HUES48 (cell line): ENCODE results near the gene GFRA3.
A peak's percentile ranks its signal among the peaks of the same experiment; 100 is the strongest.
"Not testable (repeated sequence)": the region's sequence is repeated elsewhere in the genome, so short reads cannot be mapped to it uniquely, and the experiment has no call there.

ENCODE experiments used
- H3K27ac ChIP-seq: one replicate; pipeline ENCODE4 v1.7.0; 2013; ENCODE audit warnings: low read depth, low read length, inconsistent platforms
- H3K27me3 ChIP-seq: 2 replicates; pipeline ENCODE4 v1.6.1; 2013; ENCODE audit warnings: mild to moderate bottlenecking, low read length; ENCODE audit not compliant: control insufficient read depth, insufficient read depth
- H3K36me3 ChIP-seq: 2 replicates; pipeline ENCODE4 v1.6.1; 2013; ENCODE audit warnings: low read length; ENCODE audit not compliant: control insufficient read depth, insufficient read depth
- H3K4me1 ChIP-seq: 2 replicates; pipeline ENCODE4 v1.6.1; 2013; ENCODE audit warnings: mild to moderate bottlenecking, low read length; ENCODE audit not compliant: control insufficient read depth, insufficient read depth
- H3K4me3 ChIP-seq: 2 replicates; pipeline ENCODE4 v1.5.1; 2013; ENCODE audit warnings: mild to moderate bottlenecking, low read depth, low read length
- H3K9ac ChIP-seq: 2 replicates; pipeline ENCODE4 v1.6.1; 2013; ENCODE audit warnings: mild to moderate bottlenecking, low read depth, low read length, moderate library complexity
- H3K9me3 ChIP-seq: 2 replicates; pipeline ENCODE4 v1.6.1; 2013; ENCODE audit warnings: low read length; ENCODE audit not compliant: control insufficient read depth, insufficient read depth

Gene GFRA3

GRCh38 chr5:138274189-138274853 is at the start of gene GFRA3:
Gene GFRA3 (minus strand): TSS chr5:138274621. CDS start chr5:138274424, 197 bp downstream.
- Histone ChIP-seq H3K27ac (no peak within 1 kb of the TSS), H3K4me1 (0 out of 2 replicates have a peak, but pooled peaks cover 11% of the 10 kb centered on the region), H3K27me3 (peaks cover 34% of the 10 kb centered on the region), H3K9ac (no peak within 1 kb of the TSS), H3K4me3 (peak within 1 kb of the TSS; percentile 55), H3K9me3 (no peaks in the 10 kb centered on the region), H3K36me3 (no peaks in the 10 kb centered on the region)

- not testable (repeated sequence) for H3K27me3 ChIP-seq, H3K9me3 ChIP-seq, H3K27ac ChIP-seq, H3K4me3 ChIP-seq, H3K4me1 ChIP-seq, H3K9ac ChIP-seq
- H3K36me3 ChIP-seq, result peaks cover 54% of the 10 kb centered on the region
These were observed 43.8 kb upstream of the GFRA3 start for GRCh38 chr5:138318211-138318610.

- H3K36me3 ChIP-seq, result peaks cover 58% of the 10 kb centered on the region
These were observed 41.9 kb upstream of the GFRA3 start for GRCh38 chr5:138316355-138316754.

GRCh38 chr5:138315751-138316278 is 41.4 kb upstream of the GFRA3 start:
- no peaks in the 10 kb centered on the region for H3K27me3 ChIP-seq
- no peaks in the 10 kb centered on the region for H3K4me1 ChIP-seq
- no peak overlapping the region for H3K27ac ChIP-seq
- peaks cover 63% of the 10 kb centered on the region for H3K36me3 ChIP-seq
- H3K9ac ChIP-seq, result no peak overlapping the region
- H3K4me3 ChIP-seq, result no peak overlapping the region
- no peaks in the 10 kb centered on the region for H3K9me3 ChIP-seq

More at GRCh38 chr5:138316355-138316754, 41.9 kb upstream of the GFRA3 start:
- no peaks in the 10 kb centered on the region for H3K27me3 ChIP-seq
- H3K27ac ChIP-seq, result no peak overlapping the region
- H3K4me3 ChIP-seq, result no peak overlapping the region
- H3K4me1 ChIP-seq, result no peaks in the 10 kb centered on the region
- no peak overlapping the region for H3K9ac ChIP-seq
- H3K9me3 ChIP-seq, result no peaks in the 10 kb centered on the region

- Histone ChIP-seq H3K9ac (no peak overlapping the region), H3K36me3 (peaks cover 10% of the 10 kb centered on the region; the same call in 1 of the 2 replicates), H3K4me1 (no peaks in the 10 kb centered on the region), H3K4me3 (no peak overlapping the region), H3K27ac (no peak overlapping the region), H3K9me3 (no peaks in the 10 kb centered on the region), H3K27me3 (no peaks in the 10 kb centered on the region)
These were observed 31.4 kb upstream of the GFRA3 start for GRCh38 chr5:138305797-138306196.

- Histone ChIP-seq H3K9ac (no peak overlapping the region), H3K4me3 (no peak overlapping the region), H3K9me3 (no peaks in the 10 kb centered on the region), H3K27ac (no peak overlapping the region), H3K36me3 (0 out of 2 replicates have a peak, but pooled peaks cover 2% of the 10 kb centered on the region), H3K4me1 (no peaks in the 10 kb centered on the region), H3K27me3 (no peaks in the 10 kb centered on the region)
These were observed 29.0 kb upstream of the GFRA3 start for GRCh38 chr5:138303372-138303771.

- H3K4me3 ChIP-seq, result no peak overlapping the region
- peaks cover 61% of the 10 kb centered on the region for H3K36me3 ChIP-seq
- H3K4me1 ChIP-seq, result no peaks in the 10 kb centered on the region
- H3K9me3 ChIP-seq, result no peaks in the 10 kb centered on the region
- H3K9ac ChIP-seq, result no peak overlapping the region
- no peaks in the 10 kb centered on the region for H3K27me3 ChIP-seq
- H3K27ac ChIP-seq, result no peak overlapping the region
These were observed 14.9 kb upstream of the GFRA3 start for GRCh38 chr5:138289296-138289695.

GRCh38 chr5:138287246-138287645 is 12.8 kb upstream of the GFRA3 start:
- no peak overlapping the region for H3K9ac ChIP-seq
- no peaks in the 10 kb centered on the region for H3K4me1 ChIP-seq
- H3K36me3 ChIP-seq, result peaks cover 65% of the 10 kb centered on the region
- no peaks in the 10 kb centered on the region for H3K27me3 ChIP-seq
- H3K27ac ChIP-seq, result no peak overlapping the region
- H3K9me3 ChIP-seq, result no peaks in the 10 kb centered on the region
- no peak overlapping the region for H3K4me3 ChIP-seq

GRCh38 chr5:138282920-138283742 is 8.7 kb upstream of the GFRA3 start:
- H3K27me3 ChIP-seq, result no peaks in the 10 kb centered on the region
- no peaks in the 10 kb centered on the region for H3K4me1 ChIP-seq
- H3K27ac ChIP-seq, result no peak overlapping the region
- H3K9ac ChIP-seq, result no peak overlapping the region
- H3K36me3 ChIP-seq, result peaks cover 38% of the 10 kb centered on the region
- H3K9me3 ChIP-seq, result no peaks in the 10 kb centered on the region
- no peak overlapping the region for H3K4me3 ChIP-seq

- Histone ChIP-seq H3K27ac (no peak overlapping the region), H3K4me3 (no peak overlapping the region), H3K27me3 (no peaks in the 10 kb centered on the region; the same call in 1 of the 2 replicates), H3K9me3 (no peaks in the 10 kb centered on the region), H3K36me3 (peaks cover 18% of the 10 kb centered on the region), H3K4me1 (no peaks in the 10 kb centered on the region), H3K9ac (no peak overlapping the region)
These were observed 6.5 kb upstream of the GFRA3 start for GRCh38 chr5:138280915-138281314.
